HG03439 (cell line): ENCODE results near the gene CCDC136.

Experiments
- ATAC-seq: cut with Tn5 transposase; IDR thresholded peaks from one replicate; pipeline ENCODE4 v1.9.1; 2021; ENCODE audit warnings: mild to moderate bottlenecking, moderate library complexity; ENCODE audit not compliant: unreplicated experiment

The CCDC136 gene

GRCh38 chr7:128830231-128831177, 38.7 kb downstream of the CCDC136 start, which contains the start of gene FLNC:
Gene FLNC, plus strand, starts transcription at chr7:128830406. Its CDS starts 232 bp downstream, at chr7:128830638.
- no peak for ATAC-seq

- ATAC-seq = no peak
Observed at GRCh38 chr7:128831178-128831993, 39.6 kb downstream of the CCDC136 start.

GRCh38 chr7:128831994-128832879, 40.5 kb downstream of the CCDC136 start:
- ATAC-seq = no peak

GRCh38 chr7:128832880-128833147, 41.0 kb downstream of the CCDC136 start:
- no peak for ATAC-seq

- ATAC-seq = no peak
Observed at GRCh38 chr7:128833148-128833945, 41.6 kb downstream of the CCDC136 start.

GRCh38 chr7:128833946-128834325, 42.2 kb downstream of the CCDC136 start:
- ATAC-seq = no peak

- ATAC-seq = no peak
Observed at GRCh38 chr7:128835231-128835751, 43.5 kb downstream of the CCDC136 start.

- ATAC-seq = no peak
Observed at GRCh38 chr7:128835790-128836641, 44.2 kb downstream of the CCDC136 start.

GRCh38 chr7:128836729-128837348, 45.1 kb downstream of the CCDC136 start:
- ATAC-seq = no peak

GRCh38 chr7:128837521-128837921, 45.8 kb downstream of the CCDC136 start:
- no peak for ATAC-seq

- no peak for ATAC-seq
Observed at GRCh38 chr7:128838109-128838779, 46.5 kb downstream of the CCDC136 start.

- ATAC-seq = no peak
Observed at GRCh38 chr7:128838981-128839731, 47.4 kb downstream of the CCDC136 start.

- ATAC-seq = no peak
Observed at GRCh38 chr7:128839751-128840177, 48.0 kb downstream of the CCDC136 start.

- no peak for ATAC-seq
Observed at GRCh38 chr7:128840326-128841170, 48.8 kb downstream of the CCDC136 start.

GRCh38 chr7:128841171-128841690, 49.5 kb downstream of the CCDC136 start:
- no peak for ATAC-seq
